Vein endothelial cell (primary cell): Measurements from ENCODE around the gene FBF1. TPM values are rescaled to one million over a fixed set of nuclear protein-coding genes. Genes with fewer than 3 reads are reported as not detected.

ENCODE experiments used
- total RNA-seq: library from RNA; depleted of rRNA; stranded (reverse); fragments of >200 nt; gene quantifications from 2 replicates; pipeline ENCODE4 v1.2.3, GENCODE V29; 2012

The FBF1 gene
- 5.5 and 7.2 TPM in 2 replicates for total RNA-seq

GRCh38 chr17:75940727-75941441 lies at the start of gene FBF1:
FBF1 (minus strand) TSS chr17:75941042; CDS start chr17:75938149, 2,893 bp downstream.

GRCh38 chr17:75978938-75979704 lies 38.3 kb upstream of the FBF1 start, which contains the start of the genes ACOX1 and TEN1:
ACOX1 (minus strand) TSS chr17:75979166; CDS start chr17:75979073, 93 bp downstream.
TEN1 (plus strand) TSS chr17:75979240; CDS start chr17:75986193, 6,953 bp downstream.

GRCh38 chr17:75904749-75905521 lies 35.9 kb downstream of the FBF1 start, which contains the start of gene MRPL38:
MRPL38 (minus strand) TSS chr17:75904884; CDS start chr17:75904875, 9 bp downstream.

DNA sequence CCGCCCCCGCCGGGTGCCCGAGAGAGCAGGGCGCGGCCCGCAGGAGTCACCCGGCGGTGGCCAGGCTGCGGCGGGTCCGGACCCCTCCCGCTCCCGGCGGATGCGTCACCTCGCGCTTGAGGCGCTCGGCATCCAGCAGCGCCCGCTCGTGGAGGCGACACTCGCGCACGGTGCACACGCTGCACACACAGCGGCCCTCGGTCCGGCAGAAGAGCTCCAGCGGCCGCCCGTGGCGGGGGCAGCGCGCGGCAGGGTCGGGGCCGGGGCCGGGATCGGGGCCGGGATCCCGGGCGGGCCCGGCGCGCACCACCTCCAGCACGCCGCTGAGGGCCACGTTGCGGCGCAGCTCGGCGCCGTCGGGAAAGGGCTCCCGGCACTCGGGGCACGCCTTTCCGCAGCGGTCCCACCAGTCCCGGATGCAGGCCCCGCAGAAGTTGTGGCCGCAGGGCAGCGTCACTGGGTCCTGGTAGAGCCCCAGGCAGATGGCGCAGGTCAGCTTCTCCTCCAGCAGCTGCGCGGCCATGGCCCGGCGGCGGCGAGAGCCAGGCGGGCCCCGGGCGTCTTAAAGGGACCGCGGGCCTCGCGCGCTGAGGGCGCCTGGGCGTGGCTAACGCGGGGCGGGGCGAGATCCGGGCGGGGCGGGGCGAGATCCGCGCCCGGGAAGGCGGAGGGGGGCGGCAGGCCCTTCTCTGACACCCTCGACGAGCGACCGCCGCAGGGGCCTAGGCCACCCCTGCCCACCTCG lies 44.3 kb downstream of the FBF1 start, which contains the start of gene TRIM65:
Gene TRIM65 (minus strand): TSS at position 537 of the 745 bp plus-strand sequence. CDS start 14 bp downstream, at position 523.

GRCh38 chr17:75878174-75878998 lies 62.5 kb downstream of the FBF1 start, which contains the start of gene TRIM47:
TRIM47 (minus strand) TSS chr17:75878581; CDS start chr17:75878548, 33 bp downstream.

Other genes with a start within 250 kb of the FBF1 start
- 6.1 and 50.0 TPM in 2 replicates for gene ITGB4, start 219.6 kb downstream of the FBF1 start, total RNA-seq
- gene GALK1, start 175.8 kb downstream of the FBF1 start, total RNA-seq: 50.5 and 65.7 TPM in 2 replicates
- gene UNK, start 156.2 kb downstream of the FBF1 start, total RNA-seq: 17.9 and 19.6 TPM in 2 replicates
- 0.76 and 3.9 TPM in 2 replicates for gene UNC13D, start 96.6 kb downstream of the FBF1 start, total RNA-seq
- gene WBP2, start 85.7 kb downstream of the FBF1 start, total RNA-seq: 28.4 and 51.6 TPM in 2 replicates
- gene TRIM47, start 62.5 kb downstream of the FBF1 start, total RNA-seq: 61.9 and 66.6 TPM in 2 replicates
- 30.4 and 35.6 TPM in 2 replicates for gene TRIM65, start 44.1 kb downstream of the FBF1 start, total RNA-seq
- 41.0 and 42.8 TPM in 2 replicates for gene MRPL38, start 36.2 kb downstream of the FBF1 start, total RNA-seq
- 57.5 and 70.3 TPM in 2 replicates for gene ACOX1, start 38.1 kb upstream of the FBF1 start, total RNA-seq
- 18.7 and 21.6 TPM in 2 replicates for gene TEN1, start 38.2 kb upstream of the FBF1 start, total RNA-seq
- 0.33 and 1.5 TPM in 2 replicates for gene CDK3, start 59.8 kb upstream of the FBF1 start, total RNA-seq
- gene EVPL, start 86.3 kb upstream of the FBF1 start, total RNA-seq: not detected in 2 replicates
- 29.4 and 33.4 TPM in 2 replicates for gene SRP68, start 131.5 kb upstream of the FBF1 start, total RNA-seq
- gene GALR2, start 133.7 kb upstream of the FBF1 start, total RNA-seq: not detected in 2 replicates
- not detected in 2 replicates for gene ZACN, start 138.1 kb upstream of the FBF1 start, total RNA-seq
- gene EXOC7, start 162.7 kb upstream of the FBF1 start, total RNA-seq: 102 and 107 TPM in 2 replicates
- gene FOXJ1, start 200.2 kb upstream of the FBF1 start, total RNA-seq: not detected in 2 replicates